Smooth muscle cell of the brain vasculature (primary cell): ENCODE data around the gene CACNA1B.
"Not testable (repeated sequence)": the region's sequence is repeated elsewhere in the genome, so short reads cannot be mapped to it uniquely, and the experiment has no call there.

Experiments
- DNase-seq: peaks from one replicate; pipeline ENCODE4 v3.0.0-alpha.2; 2012; ENCODE audit warnings: low read depth, low spot score

Gene CACNA1B

GRCh38 chr9:138126858-138127584 is 249.4 kb downstream of the CACNA1B start:
- not testable (repeated sequence) for DNase-seq

GRCh38 chr9:138128027-138128426 is 250.4 kb downstream of the CACNA1B start:
- not testable (repeated sequence) for DNase-seq

GRCh38 chr9:138129318-138129717 is 251.7 kb downstream of the CACNA1B start:
- DNase-seq: not testable (repeated sequence)

GRCh38 chr9:138132946-138133705 is 255.5 kb downstream of the CACNA1B start:
- not testable (repeated sequence) for DNase-seq

- DNase-seq: not testable (repeated sequence)
Observed at GRCh38 chr9:138134581-138134980, 257.0 kb downstream of the CACNA1B start.

- DNase-seq: not testable (repeated sequence)
Observed at GRCh38 chr9:138139096-138139495, 261.5 kb downstream of the CACNA1B start.

GRCh38 chr9:138140980-138141379 is 263.4 kb downstream of the CACNA1B start:
- not testable (repeated sequence) for DNase-seq

- not testable (repeated sequence) for DNase-seq
Observed at GRCh38 chr9:138142528-138143244, 265.1 kb downstream of the CACNA1B start.

- DNase-seq: not testable (repeated sequence)
Observed at GRCh38 chr9:138143491-138143890, 265.9 kb downstream of the CACNA1B start.

GRCh38 chr9:138147556-138147955 is 270.0 kb downstream of the CACNA1B start:
- not testable (repeated sequence) for DNase-seq

GRCh38 chr9:138149672-138150656 is 272.4 kb downstream of the CACNA1B start:
- not testable (repeated sequence) for DNase-seq

GRCh38 chr9:138155788-138156187 is 278.2 kb downstream of the CACNA1B start:
- DNase-seq: not testable (repeated sequence)

GRCh38 chr9:138166793-138167192 is 289.2 kb downstream of the CACNA1B start:
- not testable (repeated sequence) for DNase-seq
